IPS DF 6.9 (cell line): ENCODE measurements around the gene OVCA2.
A peak's percentile ranks its signal among the peaks of the same experiment; 100 is the strongest.

Experiments used
- DNase-seq: peaks from one replicate; pipeline ENCODE4 v3.0.0-alpha.2; 2013; ENCODE audit warnings: low read depth, low spot score
- H3K27ac ChIP-seq: one replicate; pipeline ENCODE4 v1.5.1; 2013; ENCODE audit warnings: low read length, control low read depth
- H3K27me3 ChIP-seq: 2 replicates; pipeline ENCODE4 v1.6.1; 2013; ENCODE audit warnings: mild to moderate bottlenecking, low read length; ENCODE audit not compliant: control insufficient read depth, insufficient read depth
- H3K36me3 ChIP-seq: 2 replicates; pipeline ENCODE4 v1.6.1; 2013; ENCODE audit warnings: low read length; ENCODE audit not compliant: control insufficient read depth, insufficient read depth
- H3K4me1 ChIP-seq: 2 replicates; pipeline ENCODE4 v1.6.1; 2013; ENCODE audit warnings: low read length; ENCODE audit not compliant: control insufficient read depth, insufficient read depth
- H3K4me3 ChIP-seq: 2 replicates; pipeline ENCODE4 v1.5.1; 2013; ENCODE audit warnings: mild to moderate bottlenecking, low read length
- H3K9me3 ChIP-seq: 2 replicates; pipeline ENCODE4 v1.6.1; 2013; ENCODE audit warnings: low read length, inconsistent platforms; ENCODE audit not compliant: control insufficient read depth, insufficient read depth
- WGBS: extraction: QIAGEN DNeasy Blood & Tissue Kit; methylation state at CpG from one replicate; pipeline ENCODE4 v1.1.7; 2013; ENCODE audit warnings: mixed read lengths, missing lambda C conversion rate; ENCODE audit not compliant: insufficient read length, insufficient coverage; 5-methylcytosine and 5-hydroxymethylcytosine counted together

Gene OVCA2

DNA sequence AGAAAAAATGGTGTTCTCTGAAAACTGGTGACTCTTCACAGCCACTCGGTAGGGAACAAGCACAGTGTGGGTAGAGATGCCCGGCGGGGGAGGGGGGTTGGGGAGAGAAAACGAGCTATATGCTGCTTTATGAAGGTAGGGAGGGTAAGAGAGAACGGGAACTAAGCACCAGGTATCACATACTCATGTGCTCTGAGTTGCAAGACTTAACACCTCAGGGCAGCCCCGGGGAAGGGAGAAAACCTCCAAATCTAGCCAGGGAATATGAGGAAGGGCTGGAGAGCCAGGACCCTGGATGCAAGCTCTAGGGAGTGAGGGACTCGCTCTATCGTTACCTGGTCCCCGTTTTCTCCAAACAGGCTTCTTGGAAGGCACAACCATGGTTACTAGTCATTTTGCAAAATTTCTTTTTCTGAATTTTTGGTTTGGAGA lies 48.4 kb downstream of the OVCA2 start:
- Histone ChIP-seq H3K4me3 (no peak overlapping the region), H3K27ac (no peak overlapping the region), H3K36me3 (no peaks in the 10 kb centered on the region), H3K9me3 (no peaks in the 10 kb centered on the region), H3K4me1 (0 out of 2 replicates have a peak, but pooled peaks cover 2% of the 10 kb centered on the region), H3K27me3 (no peaks in the 10 kb centered on the region)
- WGBS, result no CpG with 5 or more reads among the region's 9 CpGs
- DNase-seq, result no peak

DNA sequence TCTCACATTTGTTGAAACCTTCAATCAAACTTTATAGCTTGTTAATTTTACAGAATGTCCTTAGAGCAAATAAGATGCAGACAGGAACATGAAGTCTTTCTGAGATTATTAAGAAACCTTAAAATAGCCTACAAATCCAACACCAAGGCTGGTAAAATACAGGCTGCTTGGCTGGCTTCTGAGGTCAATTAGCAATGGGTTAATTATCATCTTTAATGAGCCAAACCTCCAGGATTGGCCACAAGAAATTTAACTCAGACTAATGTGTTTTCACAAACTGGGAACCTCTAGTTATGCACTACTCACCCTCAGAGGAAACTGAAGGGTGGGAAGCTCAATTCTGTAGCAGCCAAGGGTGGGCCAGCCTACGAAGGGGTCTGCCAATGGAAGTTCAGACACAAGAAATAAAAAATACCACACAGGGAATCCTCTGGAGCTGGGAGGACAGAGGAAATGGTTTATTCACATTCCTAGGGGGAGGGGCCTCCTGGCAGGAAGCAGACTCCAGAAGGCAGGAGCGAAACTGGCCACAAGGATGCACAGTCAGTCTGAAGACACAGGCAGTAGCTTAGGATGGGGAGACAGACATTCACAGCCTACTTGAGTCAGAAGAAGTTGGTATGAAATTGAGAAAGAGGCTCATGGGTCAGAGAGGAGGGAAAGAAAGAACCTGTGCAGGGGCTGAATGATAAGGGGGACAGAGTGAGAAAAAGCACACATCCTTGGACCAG lies 49.1 kb downstream of the OVCA2 start:
- DNase-seq, result peak; percentile 50
- Histone ChIP-seq H3K4me3 (no peak overlapping the region), H3K36me3 (no peaks in the 10 kb centered on the region), H3K27ac (no peak overlapping the region), H3K9me3 (no peaks in the 10 kb centered on the region), H3K4me1 (0 out of 2 replicates have a peak, but pooled peaks cover 2% of the 10 kb centered on the region), H3K27me3 (no peaks in the 10 kb centered on the region)
- no CpG with 5 or more reads among the region's 2 CpGs for WGBS

DNA sequence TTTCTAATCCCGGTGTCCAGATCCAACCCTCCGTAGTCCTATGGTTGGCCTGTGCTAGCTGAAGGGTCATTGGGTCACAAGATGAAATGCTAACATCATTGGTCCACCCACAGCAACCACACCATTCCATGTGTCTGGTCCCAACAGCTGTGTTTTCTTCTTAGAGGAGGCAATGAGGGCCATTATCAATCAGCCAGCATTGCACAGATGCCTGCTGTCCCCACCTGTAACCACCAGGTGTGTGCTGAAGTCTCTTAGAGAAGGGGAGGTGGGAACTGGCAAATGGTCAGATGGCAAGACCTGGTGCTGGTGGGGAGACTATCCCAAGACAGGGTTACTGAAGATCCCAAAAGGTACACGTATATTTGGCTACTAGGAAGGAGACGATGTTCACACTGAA lies 50.4 kb downstream of the OVCA2 start:
- no peak overlapping the region for H3K27ac ChIP-seq
- 0 out of 2 replicates have a peak, but pooled peaks cover 2% of the 10 kb centered on the region for H3K4me1 ChIP-seq
- H3K27me3 ChIP-seq, result no peaks in the 10 kb centered on the region
- no peak for DNase-seq
- H3K4me3 ChIP-seq, result no peak overlapping the region
- no peaks in the 10 kb centered on the region for H3K9me3 ChIP-seq
- WGBS, result no CpG with 5 or more reads among the region's 4 CpGs
- no peaks in the 10 kb centered on the region for H3K36me3 ChIP-seq
